Smooth muscle cell (in vitro differentiated cells): ENCODE data around the gene LGR4. TPM values are rescaled to one million over a fixed set of nuclear protein-coding genes. Genes with fewer than 3 reads are reported as not detected.

Experiments used
- DNase-seq: peaks from one replicate; lab custom pipeline; 2025; ENCODE audit not compliant: unreplicated experiment; lab: John Stamatoyannopoulos, UW
- H2AFZ ChIP-seq: fragments of 200-600 bp; sonication (generic); 2 replicates; pipeline ENCODE4 v1.6.0; 2016; ENCODE audit warnings: antibody characterized with exemption, low read depth, mild to moderate bottlenecking
- H3F3A ChIP-seq: fragments of 200-600 bp; sonication (generic); 2 replicates; pipeline ENCODE4 v1.6.0; 2017; ENCODE audit warnings: antibody characterized with exemption, low read depth
- H3K27ac ChIP-seq: fragments of 200-600 bp; sonication (generic); 2 replicates; pipeline ENCODE4 v1.5.1; 2016; ENCODE audit warnings: low read depth, mild to moderate bottlenecking
- H3K27me3 ChIP-seq: fragments of 200-600 bp; sonication (generic); 2 replicates; pipeline ENCODE4 v1.6.1; 2016; ENCODE audit warnings: low read depth, mild to moderate bottlenecking
- H3K36me3 ChIP-seq: fragments of 200-600 bp; sonication (generic); 2 replicates; pipeline ENCODE4 v1.5.1; 2016; ENCODE audit warnings: low read depth
- H3K4me1 ChIP-seq: fragments of 200-600 bp; sonication (generic); 2 replicates; pipeline ENCODE4 v1.5.1; 2016; ENCODE audit warnings: low read depth
- H3K4me2 ChIP-seq: fragments of 200-600 bp; sonication (generic); 2 replicates; pipeline ENCODE4 v1.6.0; 2016; ENCODE audit warnings: mild to moderate bottlenecking
- H3K4me3 ChIP-seq: fragments of 200-600 bp; sonication (generic); 2 replicates; pipeline ENCODE4 v1.5.1; 2016; ENCODE audit warnings: mild to moderate bottlenecking
- H3K79me2 ChIP-seq: fragments of 200-600 bp; sonication (generic); 2 replicates; pipeline ENCODE4 v1.6.0; 2016; ENCODE audit warnings: low read depth, mild to moderate bottlenecking
- H3K9ac ChIP-seq: fragments of 200-600 bp; sonication (generic); 2 replicates; pipeline ENCODE4 v1.6.0; 2016; ENCODE audit warnings: low read depth
- H3K9me3 ChIP-seq: fragments of 200-600 bp; sonication (generic); replicated peaks from 2 replicates; pipeline ENCODE4 v1.5.1; 2016; ENCODE audit warnings: low read depth
- H4K20me1 ChIP-seq: fragments of 200-600 bp; sonication (generic); 2 replicates; pipeline ENCODE4 v1.6.0; 2016; ENCODE audit warnings: low read depth
- CTCF ChIP-seq: fragments of 200-600 bp; sonication (generic); IDR thresholded peaks from 2 replicates; pipeline ENCODE4 v1.5.1; 2017; ENCODE audit warnings: borderline replicate concordance, mild to moderate bottlenecking, antibody characterized with exemption; ENCODE audit not compliant: insufficient read depth, poor library complexity, severe bottlenecking
- WGBS: methylation state at CpG from one replicate; pipeline ENCODE4 v1.1.7; 2016; ENCODE audit warnings: low lambda C conversion rate; 5-methylcytosine and 5-hydroxymethylcytosine counted together
- polyA plus RNA-seq: library from polyadenylated mRNA; unstranded; fragments of >200 nt; fragmentation: Nextera tagmentation; extraction: Ambion mirVana; gene quantifications from 2 replicates; pipeline ENCODE4 v1.2.1, GENCODE V29; 2016
- total RNA-seq: library from RNA; depleted of rRNA; stranded (reverse); fragments of >200 nt; gene quantifications from 2 replicates; pipeline ENCODE4 v1.2.3, GENCODE V29; 2014

LGR4 gene
- total and polyA plus RNA-seq, 2 experiments from 2014 or later = 21.4 to 96.5 TPM

GRCh38 chr11:27477831-27478230 is 5.2 kb upstream of the LGR4 start:
- Histone ChIP-seq H3K4me1 (no peaks in the 10 kb centered on the region), H4K20me1 (no peaks in the 10 kb centered on the region), H3K36me3 (no peaks in the 10 kb centered on the region), H3K4me2 (no peak overlapping the region), H3K9ac (no peak overlapping the region), H3K27me3 (no peaks in the 10 kb centered on the region), H3K79me2 (no peaks in the 10 kb centered on the region), H3K9me3 (no peaks in the 10 kb centered on the region), H3K27ac (no peak overlapping the region), H3F3A (peaks cover 6% of the 10 kb centered on the region), H2AFZ (no peak overlapping the region), H3K4me3 (no peak overlapping the region)
- no peak for TF ChIP-seq CTCF
- 63% methylated on average over 2 of the region's 2 CpGs for WGBS
- no peak for DNase-seq

- H3K36me3 ChIP-seq = no peaks in the 10 kb centered on the region
- H3K79me2 ChIP-seq = no peaks in the 10 kb centered on the region
- H3K4me3 ChIP-seq = no peak overlapping the region
- H4K20me1 ChIP-seq = no peaks in the 10 kb centered on the region
- no peak for TF ChIP-seq CTCF
- no peak overlapping the region for H3K9ac ChIP-seq
- no peaks in the 10 kb centered on the region for H3K9me3 ChIP-seq
- no peaks in the 10 kb centered on the region for H3K27me3 ChIP-seq
- H3K4me2 ChIP-seq = no peak overlapping the region
- H3F3A ChIP-seq = peaks cover 6% of the 10 kb centered on the region
- H2AFZ ChIP-seq = no peak overlapping the region
- no peak overlapping the region for H3K27ac ChIP-seq
- DNase-seq = no peak
- H3K4me1 ChIP-seq = no peaks in the 10 kb centered on the region
These were observed 4.7 kb upstream of the LGR4 start for GRCh38 chr11:27477243-27477642.

GRCh38 chr11:27475622-27476021 is 3.0 kb upstream of the LGR4 start:
- H3K36me3 ChIP-seq = no peaks in the 10 kb centered on the region
- no peaks in the 10 kb centered on the region for H3K27me3 ChIP-seq
- H3F3A ChIP-seq = peaks cover 6% of the 10 kb centered on the region
- H3K4me1 ChIP-seq = peaks cover under 1% of the 10 kb centered on the region
- H3K9ac ChIP-seq = no peak overlapping the region
- no peak overlapping the region for H2AFZ ChIP-seq
- DNase-seq = no peak
- no peak overlapping the region for H3K4me2 ChIP-seq
- peaks cover 11% of the 10 kb centered on the region for H4K20me1 ChIP-seq
- no peak overlapping the region for H3K4me3 ChIP-seq
- WGBS = 94% methylated on average over 5 of the region's 5 CpGs
- no peaks in the 10 kb centered on the region for H3K9me3 ChIP-seq
- peaks cover 14% of the 10 kb centered on the region for H3K79me2 ChIP-seq
- no peak for TF ChIP-seq CTCF
- no peak overlapping the region for H3K27ac ChIP-seq

- no peak overlapping the region for H3K9ac ChIP-seq
These were observed 422 bp upstream of the LGR4 start for GRCh38 chr11:27473017-27473406.

More at GRCh38 chr11:27473017-27473406, 422 bp upstream of the LGR4 start:
- peak overlapping the region; percentile 31 for H3K27ac ChIP-seq
- peak overlapping the region; percentile 52 for H2AFZ ChIP-seq
- H3K27me3 ChIP-seq = no peaks in the 10 kb centered on the region
- H3F3A ChIP-seq = peaks cover 11% of the 10 kb centered on the region
- no peak for DNase-seq
- TF ChIP-seq CTCF = no peak
- peaks cover 16% of the 10 kb centered on the region for H3K4me1 ChIP-seq
- H3K4me3 ChIP-seq = peak overlapping the region; percentile 72
- H3K36me3 ChIP-seq = no peaks in the 10 kb centered on the region
- H3K4me2 ChIP-seq = peak overlapping the region; percentile 96
- H3K79me2 ChIP-seq = peaks cover 40% of the 10 kb centered on the region
- no peaks in the 10 kb centered on the region for H3K9me3 ChIP-seq
- peaks cover 37% of the 10 kb centered on the region for H4K20me1 ChIP-seq
- WGBS = 2% methylated on average over 8 of the region's 9 CpGs
